ENCODE data around the gene ST6GALNAC2. TPM values are rescaled to one million over a fixed set of nuclear protein-coding genes. Genes with fewer than 3 reads are reported as not detected.
A peak's percentile ranks its signal among the peaks of the same experiment; 100 is the strongest.

ST6GALNAC2 gene
- total RNA-seq, 4 donors from 2014 or later, result 5.4 to 27.1 (median 10.6) TPM

- Histone ChIP-seq H3K27ac (no peak overlapping the region), H3K4me1 (peaks cover 0 to 5% (median 0%) of the 10 kb centered on the region in 3 donors), H3K36me3 (no peaks in the 10 kb centered on the region), H3K4me3 (no peak overlapping the region), H3K27me3 (no peaks in the 10 kb centered on the region), H3K9me3 (no peaks in the 10 kb centered on the region)
- ATAC-seq, result no peak
- no peak for TF ChIP-seq EP300 (IDR thresholded peaks at IDR 0.05)
- WGBS, 2 donors (ENCODE audit: low coverage in 1 of 2), result 100% methylated on average over 1 of the region's 13 CpGs; no CpG with 5 or more reads in 1 of the 2 donors
These were observed 41.9 kb upstream of the ST6GALNAC2 start for GRCh38 chr17:76627510-76627909.

GRCh38 chr17:76626442-76626841, 40.8 kb upstream of the ST6GALNAC2 start:
- Histone ChIP-seq H3K4me1 (peaks cover 0 to 5% (median 0%) of the 10 kb centered on the region in 3 donors), H3K27ac (no peak overlapping the region), H3K36me3 (no peaks in the 10 kb centered on the region), H3K9me3 (no peaks in the 10 kb centered on the region), H3K4me3 (no peak overlapping the region), H3K27me3 (no peaks in the 10 kb centered on the region)
- WGBS, 2 donors (ENCODE audit: low coverage in 1 of 2), result 73 to 100% methylated on average over 1 to 6 of the region's 11 CpGs
- ATAC-seq, result no peak
- TF ChIP-seq POLR2AphosphoS5 (IDR thresholded peaks at IDR 0.05) (no peak), POLR2A (IDR thresholded peaks at IDR 0.05) (no peak), CTCF (IDR thresholded peaks at IDR 0.05) (no peak), EP300 (IDR thresholded peaks at IDR 0.05) (no peak)

GRCh38 chr17:76625496-76625895, 39.8 kb upstream of the ST6GALNAC2 start:
- no peaks in the 10 kb centered on the region for H3K36me3 ChIP-seq
- no peak for ATAC-seq
- 60 to 70% methylated on average over 2 to 4 of the region's 6 CpGs for WGBS, 2 donors (ENCODE audit: low coverage in 1 of 2)
- H3K4me3 ChIP-seq, result no peak overlapping the region
- no peaks in the 10 kb centered on the region for H3K27me3 ChIP-seq
- H3K4me1 ChIP-seq, result peaks cover 0 to 5% (median 0%) of the 10 kb centered on the region in 3 donors
- no peak for TF ChIP-seq CTCF (IDR thresholded peaks at IDR 0.05)
- TF ChIP-seq POLR2AphosphoS5 (IDR thresholded peaks at IDR 0.05), result no peak
- TF ChIP-seq EP300 (IDR thresholded peaks at IDR 0.05), result no peak
- TF ChIP-seq POLR2A (IDR thresholded peaks at IDR 0.05), result no peak
- H3K27ac ChIP-seq, result no peak overlapping the region
- no peaks in the 10 kb centered on the region for H3K9me3 ChIP-seq

- H3K4me1 ChIP-seq, result peaks cover 0 to 5% (median 0%) of the 10 kb centered on the region in 3 donors
- WGBS, 2 donors (ENCODE audit: low coverage in 1 of 2), result 15 to 21% methylated on average over 13 to 18 of the region's 18 CpGs
- peak in 3 of 4 experiments; percentile 90 to 94 (median 91) for TF ChIP-seq CTCF (IDR thresholded peaks at IDR 0.05)
- TF ChIP-seq POLR2AphosphoS5 (IDR thresholded peaks at IDR 0.05), result no peak
- TF ChIP-seq EP300 (IDR thresholded peaks at IDR 0.05), result no peak
- H3K4me3 ChIP-seq, result no peak overlapping the region
- no peaks in the 10 kb centered on the region for H3K27me3 ChIP-seq
- H3K36me3 ChIP-seq, result no peaks in the 10 kb centered on the region
- no peak overlapping the region for H3K27ac ChIP-seq
- peak; percentile 92 for ATAC-seq
- no peaks in the 10 kb centered on the region for H3K9me3 ChIP-seq
These were observed 37.8 kb upstream of the ST6GALNAC2 start for GRCh38 chr17:76623271-76624146.

GRCh38 chr17:76617838-76618237, 32.2 kb upstream of the ST6GALNAC2 start:
- no peaks in the 10 kb centered on the region for H3K36me3 ChIP-seq
- no peak overlapping the region for H3K27ac ChIP-seq
- WGBS, 2 donors (ENCODE audit: low coverage in 1 of 2), result 92 to 100% methylated on average over 2 of the region's 2 CpGs
- TF ChIP-seq EP300 (IDR thresholded peaks at IDR 0.05) (no peak), POLR2A (IDR thresholded peaks at IDR 0.05) (no peak)
- no peak for ATAC-seq
- H3K4me3 ChIP-seq, result no peak overlapping the region
- no peaks in the 10 kb centered on the region for H3K4me1 ChIP-seq
- no peaks in the 10 kb centered on the region for H3K27me3 ChIP-seq
- no peaks in the 10 kb centered on the region for H3K9me3 ChIP-seq
